ENCODE measurements around the gene G6PD.

GRCh38 chrX:154487518-154488290 is 58.9 kb downstream of the G6PD start:
- TF ChIP-seq, protein P1, sequence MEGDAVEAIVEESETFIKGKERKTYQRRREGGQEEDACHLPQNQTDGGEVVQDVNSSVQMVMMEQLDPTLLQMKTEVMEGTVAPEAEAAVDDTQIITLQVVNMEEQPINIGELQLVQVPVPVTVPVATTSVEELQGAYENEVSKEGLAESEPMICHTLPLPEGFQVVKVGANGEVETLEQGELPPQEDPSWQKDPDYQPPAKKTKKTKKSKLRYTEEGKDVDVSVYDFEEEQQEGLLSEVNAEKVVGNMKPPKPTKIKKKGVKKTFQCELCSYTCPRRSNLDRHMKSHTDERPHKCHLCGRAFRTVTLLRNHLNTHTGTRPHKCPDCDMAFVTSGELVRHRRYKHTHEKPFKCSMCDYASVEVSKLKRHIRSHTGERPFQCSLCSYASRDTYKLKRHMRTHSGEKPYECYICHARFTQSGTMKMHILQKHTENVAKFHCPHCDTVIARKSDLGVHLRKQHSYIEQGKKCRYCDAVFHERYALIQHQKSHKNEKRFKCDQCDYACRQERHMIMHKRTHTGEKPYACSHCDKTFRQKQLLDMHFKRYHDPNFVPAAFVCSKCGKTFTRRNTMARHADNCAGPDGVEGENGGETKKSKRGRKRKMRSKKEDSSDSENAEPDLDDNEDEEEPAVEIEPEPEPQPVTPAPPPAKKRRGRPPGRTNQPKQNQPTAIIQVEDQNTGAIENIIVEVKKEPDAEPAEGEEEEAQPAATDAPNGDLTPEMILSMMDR (IDR thresholded peaks at IDR 0.05) = no peak
- TF ChIP-seq POLR2A (IDR thresholded peaks at IDR 0.05) = no peak
- no peak for TF ChIP-seq POLR2AphosphoS5 (IDR thresholded peaks at IDR 0.05)

Measured in upper lobe of left lung (tissue), 4 donors.